Stimulated activated CD4-positive, alpha-beta T cell treated with anti-CD3 and anti-CD28 coated beads, Interleukin-2, amount 100 ng/mL, for 24 hours (primary cell): Measurements from ENCODE around the gene UBASH3B.
"Not testable (repeated sequence)": the region's sequence is repeated elsewhere in the genome, so short reads cannot be mapped to it uniquely, and the experiment has no call there.

Source experiments
- DNase-seq, 2 donors: peaks; one replicate each; pipeline ENCODE4 v3.0.0-alpha.2; 2020

Gene UBASH3B

DNA sequence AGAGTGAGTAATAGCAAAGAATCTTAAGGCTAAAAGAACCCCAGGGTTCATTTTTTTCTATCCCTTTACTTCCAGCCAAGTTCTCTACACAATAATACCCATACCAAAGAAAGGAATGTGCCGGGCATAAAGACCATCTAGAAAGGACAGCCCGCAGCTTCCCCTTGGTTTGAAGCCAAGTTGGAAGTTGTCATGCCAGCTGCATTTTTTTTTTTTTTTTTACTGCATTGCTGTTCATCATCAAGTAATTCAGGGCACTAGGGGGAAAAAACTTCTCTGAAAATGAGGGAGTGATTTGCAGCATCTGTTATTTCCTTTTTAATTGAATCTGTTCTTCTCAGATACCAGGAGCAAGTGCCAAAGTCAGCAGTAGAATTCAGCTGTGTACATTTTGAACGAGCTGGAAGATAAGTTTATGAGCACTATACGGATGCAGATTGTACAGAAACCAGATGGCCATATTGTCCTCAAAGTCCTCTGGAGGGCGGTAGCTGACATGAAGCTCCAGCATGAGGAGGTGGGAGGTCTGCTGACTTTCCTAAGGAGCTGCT lies 56.4 kb downstream of the UBASH3B start:
- DNase-seq = no peak

DNA sequence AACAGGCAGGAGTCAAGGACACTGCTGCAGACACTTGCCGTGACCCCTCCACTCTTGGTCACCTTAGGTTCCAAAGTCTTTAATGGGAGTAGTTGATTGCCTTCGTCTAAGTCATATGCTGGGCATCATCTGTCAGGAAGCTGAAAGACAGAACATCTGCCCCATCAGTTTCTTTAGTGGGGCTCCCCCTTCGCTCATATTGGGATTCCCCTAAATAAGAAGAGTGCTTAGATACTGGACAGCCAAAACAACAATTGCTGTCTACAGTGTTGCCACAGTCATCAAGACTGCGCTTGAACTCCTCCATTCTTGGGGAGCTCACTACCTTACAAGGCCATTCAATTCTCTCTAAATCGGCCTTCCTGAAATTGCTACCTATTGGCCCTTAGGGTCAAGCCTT lies 58.5 kb downstream of the UBASH3B start:
- no peak for DNase-seq

GRCh38 chr11:122714484-122714883 lies 59.0 kb downstream of the UBASH3B start:
- no peak for DNase-seq

GRCh38 chr11:122715548-122716440 lies 60.3 kb downstream of the UBASH3B start:
- DNase-seq = no peak

- DNase-seq = peak in 1 of 2 donors; percentile 17
These were observed 61.8 kb downstream of the UBASH3B start for GRCh38 chr11:122717264-122717867.

GRCh38 chr11:122720107-122720881 lies 64.8 kb downstream of the UBASH3B start:
- no peak for DNase-seq

DNA sequence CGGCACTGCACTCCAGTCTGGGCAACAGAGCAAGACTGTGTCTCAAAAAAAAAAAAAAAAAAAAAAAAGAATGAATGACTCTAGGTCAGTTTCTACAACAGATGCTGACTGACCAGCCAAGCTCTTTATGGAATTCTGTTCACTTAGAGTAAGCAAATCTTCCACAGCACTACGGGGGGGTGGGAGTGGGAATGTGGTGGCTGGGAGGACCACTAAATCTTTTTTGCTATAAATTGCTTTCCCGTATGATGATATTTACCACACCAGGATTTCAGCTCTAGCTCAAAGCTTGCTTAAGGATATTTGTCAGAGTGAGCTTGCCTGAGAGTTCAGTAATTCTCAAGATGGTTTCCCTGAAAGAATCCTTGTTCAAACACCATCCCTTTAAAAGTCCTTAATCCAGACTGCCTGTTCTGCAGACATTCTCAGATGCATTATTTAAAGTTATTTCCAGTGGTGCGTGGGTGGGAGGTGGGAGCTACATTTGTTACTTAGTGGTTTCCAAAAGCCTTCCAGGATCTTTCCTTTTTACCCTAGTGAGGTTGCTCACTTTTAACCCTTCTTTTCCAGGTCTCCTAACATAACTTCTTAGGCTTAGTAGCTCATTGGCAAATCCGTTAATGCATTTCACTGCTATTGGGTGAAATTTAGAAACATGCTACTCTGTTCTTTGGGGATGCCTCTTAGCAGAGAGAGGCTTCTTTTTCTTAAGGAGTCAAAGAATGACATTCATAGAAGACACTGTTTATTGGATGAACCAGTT lies 65.9 kb downstream of the UBASH3B start:
- DNase-seq = no peak

DNA sequence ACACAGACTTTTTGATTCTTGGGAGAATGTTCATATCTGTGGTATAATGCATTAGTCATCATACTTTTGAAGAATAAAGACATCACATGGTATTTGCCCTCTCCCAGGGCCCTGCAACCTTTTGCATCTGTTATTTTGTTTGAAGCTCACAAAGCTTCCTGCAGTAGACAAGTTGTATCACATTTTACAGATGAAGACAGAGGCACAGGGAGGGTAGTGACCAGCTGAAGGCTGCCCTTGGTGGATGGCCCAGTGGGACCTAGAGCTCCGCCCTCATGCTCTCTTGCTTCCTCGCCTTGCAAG lies 66.4 kb downstream of the UBASH3B start:
- DNase-seq = no peak

GRCh38 chr11:122723106-122723505 lies 67.6 kb downstream of the UBASH3B start:
- DNase-seq = no peak

DNA sequence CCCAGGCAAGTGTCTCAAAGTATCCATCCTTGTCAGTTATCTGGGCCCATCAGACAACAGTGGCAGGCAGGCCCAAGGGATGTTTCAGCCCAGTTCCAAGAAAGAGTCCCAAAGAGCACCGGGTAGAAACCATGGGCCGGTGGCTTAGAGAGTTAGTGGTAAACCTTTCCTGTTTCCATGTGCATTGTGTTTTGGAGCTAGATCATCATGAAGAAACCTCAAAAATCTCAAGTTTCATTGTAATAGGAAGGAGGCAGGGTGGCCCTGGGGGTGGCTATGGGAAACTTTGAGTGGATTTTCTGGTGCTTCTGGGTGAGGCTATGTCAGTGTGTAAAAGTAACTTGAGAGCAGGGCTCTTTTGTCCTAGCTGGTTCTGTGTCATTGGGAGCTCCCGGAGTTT lies 68.1 kb downstream of the UBASH3B start:
- peak in 1 of 2 donors; percentile 55 for DNase-seq

DNA sequence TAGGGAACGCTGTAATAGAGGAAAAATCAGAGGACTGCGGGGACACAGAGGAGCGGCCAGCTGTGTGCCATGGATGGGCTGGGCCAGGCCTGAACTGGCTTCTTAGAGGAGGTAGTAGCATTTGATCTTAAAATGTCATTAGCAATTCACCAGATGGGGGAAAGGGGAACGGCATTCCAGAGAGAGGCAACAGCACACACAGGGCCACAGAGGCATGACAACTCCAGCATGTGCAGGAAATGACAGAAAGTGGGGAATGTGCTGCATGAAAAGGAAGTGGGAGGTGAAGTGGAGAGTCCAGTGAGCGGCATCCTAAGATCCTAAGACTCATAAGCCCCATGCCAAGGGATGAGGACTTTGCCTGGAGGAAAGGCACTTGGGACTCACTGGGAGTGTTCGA lies 69.0 kb downstream of the UBASH3B start:
- DNase-seq = no peak

DNA sequence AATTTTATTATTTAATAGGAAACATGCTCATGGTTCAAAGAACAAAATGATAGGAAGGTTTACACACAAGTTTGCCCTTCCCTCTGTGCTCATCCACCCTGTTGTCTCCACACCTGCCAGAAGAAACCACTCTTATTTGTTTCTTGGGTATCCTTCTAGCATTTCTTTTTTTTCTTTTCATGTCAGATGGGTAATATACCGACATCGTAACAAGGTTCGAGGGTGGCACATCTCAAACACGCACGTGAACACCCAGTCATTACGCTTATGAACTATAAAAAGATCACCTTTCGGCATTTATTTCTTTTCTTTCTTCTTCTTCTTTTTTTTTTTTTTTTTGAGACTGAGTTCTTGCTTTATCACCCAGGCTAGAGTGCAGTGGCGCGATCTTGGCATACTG lies 70.5 kb downstream of the UBASH3B start:
- no peak for DNase-seq

DNA sequence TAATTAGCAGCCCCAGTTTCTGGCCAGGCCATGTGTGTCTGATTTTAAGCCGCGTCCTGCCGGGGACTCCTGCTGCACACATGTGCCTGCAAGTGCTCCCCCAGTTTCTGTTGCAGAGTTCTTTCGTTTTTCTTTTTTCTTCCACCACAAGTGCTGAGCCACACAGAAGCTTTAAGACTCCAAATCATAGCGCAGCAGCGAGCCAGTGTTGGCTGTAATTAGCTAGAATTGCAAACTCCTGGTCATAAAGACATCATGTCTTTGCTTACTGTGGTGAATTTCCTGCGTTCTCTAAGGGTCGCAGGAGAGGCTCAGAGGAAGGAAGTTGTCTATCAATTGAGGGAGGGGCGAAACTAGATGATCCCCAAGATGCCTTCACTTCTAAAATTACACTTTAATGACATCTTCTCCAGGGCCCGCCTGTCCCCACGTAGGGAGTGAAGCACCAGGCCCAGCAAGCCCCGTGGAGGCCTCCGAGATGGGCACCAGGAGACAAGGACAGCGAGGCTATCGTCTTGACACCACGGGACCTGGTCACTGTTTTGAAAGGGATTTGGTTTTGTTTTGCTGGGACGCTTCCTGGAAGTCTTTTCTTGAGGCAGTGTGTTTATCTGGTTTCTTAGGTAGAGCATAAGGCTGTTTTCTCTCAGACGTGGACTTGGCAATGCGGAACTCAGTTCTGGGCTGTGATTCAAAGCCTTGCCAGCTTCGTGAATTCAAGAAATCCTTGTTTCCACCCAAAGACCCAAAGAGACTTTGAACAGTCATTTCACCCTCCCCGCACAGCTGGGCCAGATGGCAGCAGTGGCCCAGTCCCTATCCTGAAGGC lies 71.8 kb downstream of the UBASH3B start:
- DNase-seq = peak in 1 of 2 donors; percentile 41

- no peak for DNase-seq
These were observed 73.0 kb downstream of the UBASH3B start for GRCh38 chr11:122728561-122728960.

- no peak for DNase-seq
These were observed 73.6 kb downstream of the UBASH3B start for GRCh38 chr11:122729139-122729538.

- not testable (repeated sequence) for DNase-seq
These were observed 75.2 kb downstream of the UBASH3B start for GRCh38 chr11:122730694-122731093.

DNA sequence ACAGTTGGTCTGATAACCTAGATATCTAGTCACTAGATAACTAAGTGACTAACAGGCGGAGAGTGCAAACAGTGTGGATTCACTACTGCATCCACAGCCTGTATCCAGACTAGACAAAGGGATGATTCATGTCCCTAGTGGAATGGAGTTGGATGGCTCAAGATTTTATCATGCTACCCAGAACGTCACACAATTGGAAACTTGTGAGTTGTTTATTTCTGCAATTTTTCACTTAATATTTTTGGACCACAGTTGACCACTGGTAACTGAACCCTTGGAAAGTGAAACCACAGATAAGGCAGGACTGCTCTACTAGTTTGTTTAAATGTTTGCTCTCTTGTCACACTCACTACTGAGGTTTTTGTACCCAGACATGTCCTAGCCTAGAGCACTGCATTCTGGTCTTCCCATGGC lies 76.0 kb downstream of the UBASH3B start:
- no peak for DNase-seq

DNA sequence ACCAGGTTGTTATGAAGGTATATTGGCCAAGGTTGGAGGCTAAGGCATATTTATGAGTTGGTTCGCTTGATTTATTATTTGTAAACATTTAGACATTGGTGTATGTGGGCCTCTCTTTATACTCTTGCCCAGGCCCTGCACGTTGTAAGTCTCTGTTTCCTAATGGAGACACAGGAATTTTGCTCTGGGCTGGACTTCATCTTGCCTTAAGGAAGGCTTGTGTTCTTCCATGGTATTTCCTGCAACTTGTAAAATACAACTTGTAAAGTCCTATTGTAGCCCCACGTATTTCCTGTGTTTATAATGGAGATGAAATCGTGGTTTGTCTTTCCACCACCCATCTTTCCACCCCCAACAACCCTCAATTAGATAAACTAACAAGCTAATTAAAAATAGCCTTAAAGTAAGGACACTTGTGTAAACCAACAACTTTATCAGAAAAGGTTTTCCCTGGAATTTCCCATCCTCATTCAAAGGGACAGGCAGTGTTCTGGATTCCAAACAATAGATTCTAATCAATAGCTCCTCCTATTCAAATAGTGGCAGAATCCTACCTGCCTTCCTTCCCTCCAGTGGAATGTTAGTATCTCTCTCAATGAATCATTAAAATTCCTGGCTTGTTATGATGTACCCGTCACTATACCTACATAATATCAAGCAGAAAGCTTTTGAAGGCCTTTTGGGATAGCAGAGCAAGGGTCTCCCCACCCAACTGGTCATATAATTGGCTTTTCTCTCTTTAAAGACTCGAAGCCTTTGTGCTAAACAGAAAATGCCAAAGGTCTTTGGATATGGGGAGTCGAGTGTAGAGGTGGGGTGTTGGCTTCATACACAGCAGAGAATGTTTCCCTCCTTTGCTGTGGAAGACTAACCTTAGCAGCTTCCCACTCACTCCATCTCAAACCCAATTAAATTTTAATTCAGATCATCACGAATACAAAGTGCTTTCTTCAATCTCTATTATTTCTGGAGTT lies 77.1 kb downstream of the UBASH3B start:
- no peak for DNase-seq

DNA sequence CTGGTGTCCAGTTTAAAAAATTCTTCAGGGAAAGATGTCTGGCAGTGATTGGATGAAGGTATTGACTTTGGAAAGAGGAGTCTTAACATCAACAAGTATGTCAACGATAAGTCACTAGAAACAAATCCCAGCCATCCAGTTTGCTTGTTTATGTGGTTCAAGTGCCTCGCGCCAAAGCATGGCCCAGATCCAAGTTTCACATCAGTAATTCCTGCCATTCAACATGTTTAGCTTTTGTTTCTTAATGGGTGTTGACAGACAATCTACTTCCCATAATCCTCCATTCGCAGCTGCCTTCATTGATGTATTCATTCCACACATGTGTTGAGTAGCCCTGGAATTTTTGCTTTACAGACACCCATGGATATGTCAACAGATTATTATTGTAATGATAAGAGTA lies 77.8 kb downstream of the UBASH3B start:
- DNase-seq = no peak

GRCh38 chr11:122734848-122735496 lies 79.5 kb downstream of the UBASH3B start:
- no peak for DNase-seq
